Measurements from ENCODE around the gene GTF2H4.

Gene GTF2H4

DNA sequence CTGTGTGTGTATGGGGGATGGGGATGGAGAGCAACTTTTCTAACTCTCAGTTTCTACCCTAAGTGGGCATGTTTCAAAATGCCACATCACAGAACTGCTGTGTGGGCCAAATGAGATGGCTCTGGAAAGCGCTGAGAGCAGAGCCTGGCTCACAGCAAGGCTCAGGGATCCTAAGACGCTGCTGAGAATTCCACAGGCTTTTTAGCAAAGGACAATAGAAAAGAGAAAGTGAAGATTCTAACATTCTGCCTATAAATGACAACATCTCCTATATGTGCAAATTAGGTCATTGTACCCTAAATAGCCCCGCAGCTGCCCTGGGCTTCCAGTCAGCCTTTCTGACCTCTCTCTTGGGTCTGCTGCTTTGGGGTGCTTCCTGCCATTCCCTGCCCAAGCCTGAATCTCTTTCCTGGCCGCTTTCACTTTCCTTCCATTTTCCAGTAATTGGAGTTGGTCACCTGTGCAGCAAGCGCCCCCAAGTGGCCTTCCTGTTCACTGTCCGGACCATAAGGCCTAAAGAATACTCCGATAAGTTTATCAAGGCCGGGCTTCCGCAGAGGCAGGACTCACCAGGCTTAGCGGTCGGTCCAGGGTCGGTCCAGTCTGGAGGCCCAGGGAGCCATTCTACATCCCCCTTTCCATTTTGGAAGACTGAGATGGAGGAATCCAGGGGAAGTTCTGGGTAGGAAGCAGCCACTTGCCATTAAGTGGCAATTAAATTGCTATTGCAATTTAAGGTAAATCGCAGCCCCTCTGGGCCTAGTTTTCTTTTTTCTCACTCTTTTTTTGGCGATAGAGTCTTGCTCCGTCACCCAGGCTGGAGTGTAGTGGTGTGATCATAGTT lies 30.4 kb upstream of the GTF2H4 start:
- DNase-seq (ENCODE audit: insufficient read length, low spot score): peak; percentile 89
- FAIRE-seq: peak; percentile 73
- no peak for TF ChIP-seq POLR2A (IDR thresholded peaks at IDR 0.05; ENCODE audit: low read depth, low read length)

DNA sequence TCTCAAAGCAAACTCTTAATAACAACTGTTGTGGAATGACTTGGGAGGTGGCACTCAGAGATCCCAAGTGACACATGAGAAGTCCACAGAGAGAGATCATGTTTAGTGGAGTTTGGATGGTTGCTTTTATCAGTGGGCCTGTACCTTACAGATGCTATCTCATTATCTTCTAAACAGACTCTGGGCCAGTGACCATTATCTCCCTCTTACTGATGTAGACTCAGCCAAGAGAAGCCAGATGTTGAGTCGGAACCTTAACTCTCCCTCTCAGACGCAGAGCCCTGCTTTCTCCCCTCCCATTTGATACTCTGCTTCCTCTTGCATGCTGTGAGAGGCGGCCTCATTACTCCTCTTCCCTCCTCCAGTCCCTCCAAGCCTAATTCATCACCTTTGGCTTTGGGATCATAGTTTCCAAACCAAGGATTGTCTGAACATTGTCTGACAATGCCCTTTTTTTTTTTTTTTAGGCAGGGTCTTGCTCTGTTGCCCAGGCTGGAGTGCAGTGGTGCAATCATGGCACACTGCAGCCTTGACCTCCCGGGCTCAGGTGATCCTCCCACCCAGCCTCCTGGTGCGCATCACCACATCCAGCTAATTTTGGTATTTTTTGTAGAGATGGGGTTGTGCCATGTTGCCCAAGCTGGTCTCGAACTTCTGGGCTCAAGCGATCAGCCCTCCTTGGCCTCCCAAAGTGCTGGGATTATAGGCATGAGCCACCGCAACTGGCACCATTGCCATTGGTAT lies 28.2 kb upstream of the GTF2H4 start:
- DNase-seq (ENCODE audit: insufficient read length, low spot score): no peak
- FAIRE-seq: no peak
- no peak for TF ChIP-seq POLR2A (IDR thresholded peaks at IDR 0.05; ENCODE audit: low read depth, low read length)

DNA sequence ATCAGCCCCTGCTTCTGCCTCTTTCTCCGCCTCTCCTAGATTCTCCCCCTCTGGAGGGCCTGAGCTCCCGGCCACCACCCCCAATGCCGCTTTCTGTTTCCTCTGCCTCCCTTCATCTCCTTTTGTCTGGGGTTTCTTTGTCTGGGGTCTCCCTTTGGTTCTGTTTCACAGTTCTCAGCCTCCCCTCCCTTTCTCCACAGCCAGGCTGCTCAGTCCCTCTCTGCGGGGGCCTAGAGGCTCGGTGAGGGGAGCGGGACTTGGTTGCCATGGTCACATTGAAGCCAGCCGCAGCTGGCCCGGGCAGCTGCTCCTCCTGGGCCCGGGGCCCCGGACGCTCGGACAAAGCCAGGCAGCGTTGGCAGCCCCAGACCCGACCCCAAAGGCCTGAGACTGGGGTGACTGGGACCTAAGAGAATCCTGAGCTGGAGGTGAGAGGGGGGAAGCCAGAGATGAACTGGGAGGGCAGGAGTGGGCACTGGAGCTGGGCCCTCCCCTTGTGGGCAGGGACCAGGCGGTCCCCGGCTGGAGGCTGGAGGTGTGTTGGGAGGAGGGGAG lies 27.2 kb upstream of the GTF2H4 start:
- DNase-seq (ENCODE audit: insufficient read length, low spot score) (no peak), FAIRE-seq (no peak)
- TF ChIP-seq POLR2A (IDR thresholded peaks at IDR 0.05; ENCODE audit: low read depth, low read length): no peak

DNA sequence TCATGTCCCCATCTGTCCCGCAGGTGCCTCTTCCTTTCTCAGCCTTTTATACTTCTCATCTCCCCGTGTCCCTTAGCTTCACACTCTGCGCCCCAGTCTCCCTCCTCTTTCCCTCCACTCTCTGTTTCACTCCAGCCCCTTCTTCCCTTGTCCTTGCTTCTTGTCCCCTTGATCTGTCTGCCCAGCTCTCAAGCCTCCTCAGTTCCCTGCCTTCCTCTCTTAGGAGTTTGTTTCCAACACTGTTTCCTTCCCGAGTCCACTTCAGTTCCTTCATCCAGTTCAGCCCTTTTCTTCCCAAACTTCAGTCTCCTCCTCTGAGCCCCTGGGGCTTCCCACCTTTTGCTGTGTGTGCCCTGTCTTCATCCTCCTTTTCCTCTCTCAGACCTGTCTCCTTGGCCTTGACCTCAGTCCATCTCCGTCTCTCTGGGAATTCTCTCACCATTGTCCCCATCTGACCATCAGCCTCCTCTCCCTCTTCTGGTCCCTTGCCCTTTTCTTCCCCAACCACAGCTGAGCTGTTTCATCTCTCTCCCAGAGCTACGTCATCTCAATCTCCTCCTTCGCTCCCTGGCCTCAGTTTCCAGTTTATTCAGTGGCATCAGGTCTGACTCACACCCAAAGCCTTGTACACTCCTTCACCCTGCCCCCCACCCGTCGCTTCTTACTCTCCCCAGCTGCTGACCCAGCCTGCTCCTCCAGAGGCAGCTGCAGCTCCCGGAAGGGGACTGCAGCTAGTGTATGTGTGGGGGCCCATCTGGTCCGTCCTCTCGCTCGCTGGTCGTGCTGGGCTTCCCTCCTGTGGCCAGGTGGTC lies 26.4 kb upstream of the GTF2H4 start:
- FAIRE-seq (no peak), DNase-seq (ENCODE audit: insufficient read length, low spot score) (no peak)
- no peak for TF ChIP-seq POLR2A (IDR thresholded peaks at IDR 0.05; ENCODE audit: low read depth, low read length)

DNA sequence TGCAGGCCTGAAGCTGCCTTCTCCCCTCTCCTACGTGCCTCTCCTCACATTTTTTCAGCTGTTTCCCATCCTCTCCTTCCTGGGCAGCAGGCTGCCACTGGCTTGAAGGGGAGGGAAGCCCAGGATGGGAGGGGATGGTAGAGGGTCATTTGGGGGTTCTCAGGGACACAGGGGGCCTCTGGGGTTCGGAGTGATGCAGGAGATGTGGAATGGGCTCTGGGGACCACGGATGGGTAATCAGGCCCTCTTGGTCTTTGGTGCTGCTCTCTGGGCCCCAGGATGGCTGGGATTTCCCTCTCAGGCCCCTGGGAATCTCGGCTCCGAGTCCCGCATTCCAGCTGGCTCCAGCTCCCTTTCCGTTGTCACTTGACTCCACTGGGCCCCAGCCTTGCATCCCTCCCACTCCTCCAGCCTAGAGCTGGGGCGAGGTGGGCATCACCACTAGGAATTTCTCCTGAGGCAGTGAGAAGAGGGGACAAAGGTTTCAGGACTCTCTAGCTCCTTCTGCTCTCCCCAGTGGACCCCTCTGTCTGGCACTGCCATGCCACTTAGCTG lies 25.7 kb upstream of the GTF2H4 start:
- DNase-seq (ENCODE audit: insufficient read length, low spot score) (no peak), FAIRE-seq (no peak)
- no peak for TF ChIP-seq POLR2A (IDR thresholded peaks at IDR 0.05; ENCODE audit: low read depth, low read length)

DNA sequence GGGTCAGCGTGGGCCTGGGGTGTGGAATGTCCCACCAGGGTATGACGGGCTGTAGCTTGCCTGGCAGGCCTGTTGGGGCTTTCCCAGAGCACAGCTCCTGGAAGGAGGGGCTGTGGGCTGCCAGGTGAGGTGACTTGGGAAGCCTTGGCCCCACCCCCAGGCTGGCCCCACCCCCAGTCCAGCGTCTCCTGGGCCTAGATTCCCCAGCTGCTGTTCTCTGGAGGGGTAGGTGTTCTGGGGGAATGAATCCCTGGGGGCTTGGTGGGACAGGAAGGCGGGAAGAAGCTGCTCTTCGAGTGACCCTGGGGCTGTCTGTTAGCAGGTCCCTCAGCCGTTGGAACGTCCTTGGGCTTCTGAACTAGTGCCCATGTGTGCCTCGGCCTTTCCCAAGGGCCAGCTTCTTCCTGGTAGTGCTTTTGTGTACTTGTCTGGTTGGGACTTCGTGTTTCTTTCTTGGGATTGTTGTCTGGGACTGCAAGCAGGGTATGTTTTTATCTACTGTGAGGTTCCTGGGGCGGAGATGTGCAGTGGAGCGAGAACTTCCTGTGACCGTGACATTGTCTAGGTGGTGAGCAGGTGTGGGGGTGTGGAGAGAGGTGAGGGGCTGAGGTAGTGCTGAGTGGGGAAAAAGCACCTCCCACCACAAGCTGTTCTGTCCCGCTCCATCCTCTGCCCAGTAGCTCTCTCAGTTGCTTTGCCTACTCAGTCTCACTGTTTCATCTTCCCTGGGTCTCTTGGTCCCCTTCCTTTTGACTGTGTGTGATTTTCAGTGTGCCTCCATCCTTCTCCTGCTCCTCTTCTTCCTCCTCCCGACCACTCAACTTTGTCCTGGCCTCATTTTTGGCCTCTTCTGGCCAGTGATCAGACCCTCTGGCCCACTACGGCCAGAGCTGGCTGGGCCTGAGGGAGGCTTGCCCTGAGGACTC lies 25.0 kb upstream of the GTF2H4 start:
- TF ChIP-seq POLR2A (IDR thresholded peaks at IDR 0.05; ENCODE audit: low read depth, low read length): no peak
- FAIRE-seq (no peak), DNase-seq (ENCODE audit: insufficient read length, low spot score) (no peak)

DNA sequence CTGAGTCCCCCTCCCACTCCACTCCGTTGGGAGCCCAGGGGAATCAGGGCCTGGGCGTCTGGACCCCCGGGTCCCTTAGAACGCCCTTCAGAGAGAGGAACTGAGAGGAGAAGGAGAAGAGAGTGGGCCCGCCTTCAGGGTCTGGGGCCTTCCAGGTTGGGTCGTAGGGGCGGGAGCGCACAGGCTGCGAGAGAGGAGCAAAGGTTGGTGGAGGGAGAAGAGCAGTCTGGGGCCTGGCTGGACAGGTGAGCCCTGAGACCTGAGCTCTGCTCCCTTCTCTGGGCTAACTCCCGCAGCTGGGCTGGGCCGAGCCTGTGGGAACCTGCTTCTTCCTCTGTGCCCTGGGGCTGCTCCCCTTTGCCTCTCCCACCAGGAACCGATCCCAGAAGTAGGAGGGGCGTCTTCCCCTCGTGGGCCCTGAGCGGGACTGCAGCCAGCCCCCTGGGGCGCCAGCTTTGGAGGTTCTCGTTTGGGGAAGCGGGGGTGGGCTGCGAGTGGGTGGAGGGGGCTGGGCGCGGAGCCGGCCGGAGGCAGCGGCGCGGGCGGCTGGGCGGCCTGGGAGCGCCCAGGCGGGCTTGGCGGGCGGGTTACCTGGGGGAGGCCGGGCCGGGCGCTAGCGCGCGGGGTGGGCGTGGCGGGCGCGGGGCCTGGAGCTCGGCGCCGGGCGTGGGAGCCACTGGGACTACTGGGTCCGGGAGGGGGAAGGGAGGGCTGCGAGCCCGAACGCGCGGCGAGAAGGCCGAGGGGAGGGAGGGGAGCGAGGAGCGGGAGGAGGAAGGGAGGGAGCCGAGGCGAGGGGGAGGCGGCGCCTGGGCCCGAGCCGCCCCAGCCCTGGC lies 24.1 kb upstream of the GTF2H4 start, which contains the start of gene DDR1:
Gene DDR1 (plus strand): TSS at position 835 of the 836 bp plus-strand sequence. CDS start 4,211 bp downstream, outside the sequence.
- no peak for TF ChIP-seq POLR2A (IDR thresholded peaks at IDR 0.05; ENCODE audit: low read depth, low read length)
- FAIRE-seq: no peak
- DNase-seq (ENCODE audit: insufficient read length, low spot score): peak; percentile 59

DNA sequence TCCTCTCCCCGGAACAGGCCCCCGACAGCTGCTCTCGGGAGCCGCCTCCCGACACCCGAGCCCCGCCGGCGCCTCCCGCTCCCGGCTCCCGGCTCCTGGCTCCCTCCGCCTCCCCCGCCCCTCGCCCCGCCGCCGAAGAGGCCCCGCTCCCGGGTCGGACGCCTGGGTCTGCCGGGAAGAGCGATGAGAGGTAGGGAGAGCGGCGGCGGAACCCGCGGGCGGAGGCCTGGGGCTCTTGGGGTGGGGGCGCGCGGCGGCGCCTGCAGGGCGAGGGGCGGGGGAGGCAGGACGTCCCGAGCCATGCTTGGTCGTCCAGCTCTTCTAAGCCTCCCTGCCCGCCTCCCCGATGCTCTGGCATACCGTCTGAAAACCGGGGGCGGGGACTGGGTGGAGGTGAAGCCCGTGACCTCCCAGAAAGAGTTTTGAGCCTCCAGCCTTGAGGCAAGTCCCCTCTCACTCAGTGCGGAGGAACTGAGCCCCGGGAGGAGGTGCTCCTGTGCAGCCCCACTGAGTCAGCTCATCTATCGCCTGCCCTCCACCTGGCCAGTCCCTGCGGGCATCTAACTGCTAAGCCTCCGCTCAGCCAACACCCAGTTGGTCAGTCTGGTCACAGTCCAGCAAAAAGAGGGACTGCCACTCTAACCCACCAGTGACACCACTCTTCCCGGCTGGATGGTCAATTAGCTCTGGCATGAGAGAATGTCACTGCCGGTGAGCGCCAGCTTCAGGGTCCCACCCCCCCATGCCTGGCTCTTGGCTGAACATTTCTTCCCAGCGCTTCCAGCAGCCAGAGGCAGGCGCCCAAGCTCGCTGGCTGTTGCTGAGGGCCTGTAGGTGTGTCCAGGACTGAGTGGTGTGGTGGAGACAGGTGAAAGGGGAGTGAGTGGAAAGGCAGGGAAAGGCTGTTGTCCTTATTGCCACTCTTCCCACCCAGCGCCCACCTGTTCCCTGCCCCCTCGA lies 23.2 kb upstream of the GTF2H4 start:
- TF ChIP-seq POLR2A (IDR thresholded peaks at IDR 0.05; ENCODE audit: low read depth, low read length): no peak; the same call in 1 of the 2 replicates
- DNase-seq (ENCODE audit: insufficient read length, low spot score): peak; percentile 57
- FAIRE-seq: no peak

DNA sequence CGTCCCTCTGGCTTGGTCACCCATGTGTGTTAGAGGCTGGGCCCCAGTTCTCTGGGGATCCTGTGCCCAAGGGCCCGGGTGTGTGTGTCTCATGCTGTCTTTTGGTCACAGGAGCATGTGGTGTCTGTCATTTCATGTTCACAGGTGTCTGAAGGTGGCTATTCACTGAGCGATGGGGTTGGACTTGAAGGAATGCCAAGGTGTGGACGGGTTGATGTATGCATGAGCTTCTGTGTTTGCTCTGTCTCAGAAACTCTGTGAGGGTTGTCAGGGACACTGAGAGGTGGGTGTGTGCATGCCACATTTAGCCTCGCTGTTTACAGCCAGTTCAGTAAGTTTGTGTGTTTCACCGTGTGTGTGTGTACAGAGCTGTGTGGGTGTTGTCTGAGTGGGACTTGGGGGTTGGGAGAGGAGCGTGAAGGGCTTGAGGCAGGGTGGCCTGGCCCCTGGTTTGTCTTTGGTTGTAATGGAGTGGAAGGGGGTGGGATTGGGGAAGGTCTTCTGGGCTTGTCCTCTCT lies 22.5 kb upstream of the GTF2H4 start:
- peak; percentile 48 for DNase-seq (ENCODE audit: insufficient read length, low spot score)
- TF ChIP-seq POLR2A (IDR thresholded peaks at IDR 0.05; ENCODE audit: low read depth, low read length): no peak; the same call in 1 of the 2 replicates
- FAIRE-seq: no peak

Measured in H54 (cell line).